Measurements from ENCODE around the gene MAP3K10.
"Not testable (repeated sequence)": the region's sequence is repeated elsewhere in the genome, so short reads cannot be mapped to it uniquely, and the experiment has no call there.

GRCh38 chr19:40170303-40170989 lies 20.8 kb upstream of the MAP3K10 start:
- TF ChIP-seq POLR2A (IDR thresholded peaks at IDR 0.05; ENCODE audit: low read length); GATA1 (IDR thresholded peaks at IDR 0.05; ENCODE audit: low read depth, low read length): not testable (repeated sequence)
